CD8-positive, alpha-beta memory T cell (primary cell): ENCODE measurements around the gene SLC26A4. TPM values are rescaled to one million over a fixed set of nuclear protein-coding genes. Genes with fewer than 3 reads are reported as not detected.
A peak's percentile ranks its signal among the peaks of the same experiment; 100 is the strongest.

ENCODE experiments used
- CTCF ChIA-PET: fragments of 350-600 bp; sonication (Branson Sonifier 250); formaldehyde crosslinking; loops from one replicate; lab custom pipeline; 2021; ENCODE audit warnings: antibody characterized with exemption; lab: Charles Lee
- POLR2A ChIA-PET: fragments of 350-600 bp; sonication (Branson Sonifier 250); formaldehyde crosslinking; loops from one replicate; lab custom pipeline; 2021; ENCODE audit warnings: antibody characterized with exemption; lab: Charles Lee
- DNase-seq, 5 donors: peaks; one replicate each; pipeline versions ENCODE4 v3.0.0 to v3.0.0-alpha.2; 2020 to 2022; ENCODE audit warnings: mixed read lengths in 1 of 5
- H3K27ac ChIP-seq: one replicate; pipeline ENCODE4 v1.7.0; 2013; ENCODE audit warnings: low read depth, mild to moderate bottlenecking, low read length, moderate library complexity
- H3K27me3 ChIP-seq: 2 replicates; pipeline ENCODE4 v1.7.0; 2013; ENCODE audit warnings: low read length, mild to moderate bottlenecking; ENCODE audit not compliant: insufficient read depth, poor library complexity, severe bottlenecking
- H3K36me3 ChIP-seq: 2 replicates; pipeline ENCODE4 v1.7.0; 2013; ENCODE audit warnings: mild to moderate bottlenecking, low read length, moderate library complexity; ENCODE audit not compliant: insufficient read depth
- H3K4me1 ChIP-seq: 2 replicates; pipeline ENCODE4 v1.7.0; 2013; ENCODE audit warnings: mild to moderate bottlenecking, low read length, moderate library complexity; ENCODE audit not compliant: insufficient read depth
- H3K4me3 ChIP-seq: 2 replicates; pipeline ENCODE4 v1.7.0; 2013; ENCODE audit warnings: mild to moderate bottlenecking, low read length
- H3K9me3 ChIP-seq: 2 replicates; pipeline ENCODE4 v1.7.0; 2013; ENCODE audit warnings: mild to moderate bottlenecking, low read length
- H3K27ac Mint-ChIP-seq, 8 donors: one replicate each; pipeline ENCODE4 v1.8.0; 2020 to 2021; ENCODE audit warnings: mixed read lengths in 8 of 8, mild to moderate bottlenecking in 6 of 8, inconsistent platforms in 3 of 8, moderate library complexity in 3 of 8
- H3K27me3 Mint-ChIP-seq, 2 donors: one replicate each; pipeline ENCODE4 v1.8.0; 2020 to 2021; ENCODE audit warnings: mixed read lengths in 2 of 2, mild to moderate bottlenecking in 1 of 2, moderate library complexity in 1 of 2
- H3K36me3 Mint-ChIP-seq, 3 donors: one replicate each; pipeline ENCODE4 v1.8.0; 2020 to 2021; ENCODE audit warnings: mixed read lengths in 3 of 3, inconsistent platforms in 1 of 3, mild to moderate bottlenecking in 1 of 3
- H3K4me1 Mint-ChIP-seq, 3 donors: one replicate each; pipeline ENCODE4 v1.8.0; 2020 to 2021; ENCODE audit warnings: mixed read lengths in 3 of 3, inconsistent platforms in 1 of 3, mild to moderate bottlenecking in 1 of 3
- H3K4me3 Mint-ChIP-seq, 7 donors: one replicate each; pipeline ENCODE4 v1.8.0; 2020 to 2021; ENCODE audit warnings: mixed read lengths in 7 of 7, mild to moderate bottlenecking in 6 of 7, moderate library complexity in 4 of 7, inconsistent platforms in 2 of 7
- H3K9me3 Mint-ChIP-seq, 5 donors: one replicate each; pipeline ENCODE4 v1.8.0; 2020 to 2022; ENCODE audit warnings: mixed read lengths in 5 of 5, mild to moderate bottlenecking in 3 of 5, moderate library complexity in 2 of 5, inconsistent platforms in 1 of 5
- polyA plus RNA-seq: library from polyadenylated mRNA; unstranded; fragments of 300-500 nt; fragmentation: Illumina TruSeq; gene quantifications from one replicate; pipeline ENCODE4 v1.2.3, GENCODE V29; 2021
- total RNA-seq, 2 experiments: library from RNA; stranded (reverse); gene quantifications; one replicate each; pipeline ENCODE4 v1.2.3, GENCODE V29; 2021

Gene SLC26A4
- total and polyA plus RNA-seq, 3 experiments from 2014 or later = 0.78 to 2.1 TPM; not detected in 1

DNA sequence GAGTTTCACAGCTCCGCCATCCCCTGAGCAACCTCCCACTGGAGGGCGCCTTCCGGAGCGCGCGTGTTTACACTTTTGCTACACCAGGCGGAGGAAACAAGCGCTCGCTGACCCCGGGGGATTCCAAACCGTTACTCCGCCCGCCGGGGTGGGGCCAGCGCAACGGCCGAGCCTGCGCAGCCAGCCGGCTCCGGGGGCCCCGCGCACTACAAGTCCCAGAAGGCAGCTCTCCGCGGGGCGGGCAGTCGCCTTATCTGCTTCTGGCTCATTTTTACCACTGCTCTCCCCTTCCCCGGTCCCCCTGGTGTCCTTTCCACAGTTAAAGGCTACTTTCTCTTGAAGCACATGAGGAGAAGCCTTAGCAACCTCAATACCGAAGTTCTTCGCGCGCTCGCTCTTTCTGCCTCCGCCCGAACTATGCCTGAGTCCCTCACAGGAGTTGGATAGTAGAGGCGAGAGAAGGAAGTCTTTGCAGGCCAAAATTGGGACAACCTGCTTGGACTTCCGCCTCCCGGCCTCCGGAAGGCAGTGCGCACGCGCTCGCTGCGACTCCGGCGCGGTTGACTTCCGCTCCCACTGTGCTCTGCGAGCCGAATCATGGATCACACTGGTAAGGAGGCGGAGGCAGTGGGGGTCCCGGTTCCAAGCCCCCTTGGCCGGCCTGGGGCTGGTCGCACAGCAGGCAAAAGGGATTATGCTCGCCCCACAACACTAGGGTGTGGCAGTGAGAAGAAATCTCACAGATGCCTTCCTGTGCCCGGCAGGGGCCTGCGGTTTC is 83.1 kb downstream of the SLC26A4 start, which contains the start of gene CBLL1:
TSS of gene CBLL1 (plus strand) at position 576 of the 778 bp plus-strand sequence. CDS start at position 598, 22 bp downstream.
- H3K9me3 ChIP-seq = no peaks in the 10 kb centered on the region
- Mint-ChIP-seq H3K27me3 (no peaks in the 10 kb centered on the region), H3K36me3 (peaks cover 0 to 26% (median 4%) of the 10 kb centered on the region in 3 donors), H3K4me3 (peak within 1 kb of the TSS; percentile 93 to 99 (median 97)), H3K9me3 (no peaks in the 10 kb centered on the region), H3K4me1 (peaks cover 50 to 59% (median 55%) of the 10 kb centered on the region in 3 donors), H3K27ac (peak within 1 kb of the TSS; percentile 94 to 100 (median 100))
- H3K4me1 ChIP-seq = peaks cover 47% of the 10 kb centered on the region
- ChIA-PET CTCF (interaction anchor here (0.8 to 10.5 kb wide), 29 partner anchors 9 to 594 kb away, joined by 3 to 227 read pairs (median 4); partner anchors contain the start of genes COG5, DLD and DUS4L), POLR2A (interaction anchor here (0.5 to 3.0 kb wide), 14 partner anchors 8 to 1459 kb away, joined by 3 to 38 read pairs (median 6); partner anchors contain the start of genes COG5, DLD, DUS4L and HBP1)
- peak; percentile 96 to 98 (median 97) for DNase-seq
- no peaks in the 10 kb centered on the region for H3K36me3 ChIP-seq
- no peaks in the 10 kb centered on the region for H3K27me3 ChIP-seq
- H3K27ac ChIP-seq = peak within 1 kb of the TSS; percentile 98
- peak within 1 kb of the TSS; percentile 97 for H3K4me3 ChIP-seq

DNA sequence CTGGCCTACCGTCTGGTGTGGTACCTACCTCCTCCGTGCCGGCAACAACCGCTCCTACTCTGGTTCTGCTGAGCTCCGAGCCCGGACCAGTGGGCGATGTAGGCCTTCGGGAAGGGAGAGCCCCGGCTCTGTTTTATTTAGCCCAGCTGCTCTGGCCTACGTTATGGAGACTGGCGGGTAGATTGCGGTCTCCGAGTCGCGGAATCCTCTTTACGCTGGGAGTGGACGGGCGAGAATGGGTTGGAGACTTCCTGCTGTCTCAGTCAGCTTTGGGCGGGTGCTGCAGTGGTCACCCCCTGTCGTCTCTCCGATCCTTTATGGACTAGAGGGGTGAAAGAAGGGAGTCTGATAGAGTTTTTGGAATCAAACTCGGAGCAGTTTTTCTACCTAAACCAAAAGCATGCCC is 83.7 kb downstream of the SLC26A4 start:
- Mint-ChIP-seq H3K9me3 (no peaks in the 10 kb centered on the region), H3K36me3 (peaks cover 0 to 31% (median 4%) of the 10 kb centered on the region in 3 donors), H3K27ac (peak overlapping the region; percentile 94 to 100 (median 100)), H3K27me3 (no peaks in the 10 kb centered on the region), H3K4me1 (peaks cover 53 to 63% (median 59%) of the 10 kb centered on the region in 3 donors), H3K4me3 (peak overlapping the region; percentile 93 to 99 (median 97))
- ChIA-PET POLR2A (interaction anchor here (0.5 to 3.0 kb wide), 6 partner anchors 8 to 575 kb away, joined by 3 to 38 read pairs (median 6); partner anchors contain the start of gene HBP1), CTCF (interaction anchor here (1.1 to 10.5 kb wide), 7 partner anchors 16 to 575 kb away, joined by 3 to 227 read pairs (median 33); partner anchors contain the start of gene DLD)
- peaks cover 49% of the 10 kb centered on the region for H3K4me1 ChIP-seq
- H3K4me3 ChIP-seq = peak overlapping the region; percentile 97
- no peaks in the 10 kb centered on the region for H3K9me3 ChIP-seq
- no peak for DNase-seq
- H3K27ac ChIP-seq = peak overlapping the region; percentile 98
- no peaks in the 10 kb centered on the region for H3K27me3 ChIP-seq
- H3K36me3 ChIP-seq = no peaks in the 10 kb centered on the region

DNA sequence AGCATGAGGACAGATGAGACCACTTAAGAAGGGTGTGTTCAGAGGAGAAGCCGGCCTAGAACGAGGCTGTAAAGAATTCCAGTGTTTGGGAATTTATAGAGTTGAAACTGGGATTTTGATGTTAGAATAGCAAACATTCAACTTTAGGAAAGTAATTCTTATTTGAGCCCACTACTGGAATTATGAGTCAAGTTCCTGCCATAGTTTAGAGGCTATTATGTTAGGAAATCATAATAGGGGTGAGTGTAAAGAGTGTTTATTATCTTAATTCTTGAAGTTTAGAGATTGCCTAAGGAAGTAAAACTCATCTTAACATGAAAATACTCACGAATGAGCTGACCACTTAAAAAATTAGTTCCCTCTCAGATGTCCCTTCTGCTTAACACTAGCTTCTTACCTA is 85.4 kb downstream of the SLC26A4 start:
- ChIA-PET CTCF (interaction anchor here (1.4 to 10.5 kb wide), 2 partner anchors 131 to 143 kb away, joined by 3 to 227 read pairs; no protein-coding TSS in a partner anchor), POLR2A (interaction anchor here (1.2 kb wide), 1 partner anchor 129 kb away, joined by 5 read pairs; no protein-coding TSS in a partner anchor)
- no peaks in the 10 kb centered on the region for H3K9me3 Mint-ChIP-seq
- no peaks in the 10 kb centered on the region for H3K27me3 Mint-ChIP-seq
- Histone ChIP-seq H3K9me3 (no peaks in the 10 kb centered on the region), H3K36me3 (peaks cover 11% of the 10 kb centered on the region), H3K4me3 (peak overlapping the region; percentile 10), H3K27me3 (no peaks in the 10 kb centered on the region), H3K4me1 (peaks cover 49% of the 10 kb centered on the region), H3K27ac (no peak overlapping the region)
- H3K4me3 Mint-ChIP-seq = peak overlapping the region; percentile 93 to 99 (median 97)
- H3K4me1 Mint-ChIP-seq = peaks cover 57 to 72% (median 67%) of the 10 kb centered on the region in 3 donors
- DNase-seq = no peak
- peak overlapping the region in 7 of 8 donors; percentile 31 to 100 (median 81) for H3K27ac Mint-ChIP-seq
- peaks cover 6 to 41% (median 10%) of the 10 kb centered on the region in 3 donors for H3K36me3 Mint-ChIP-seq

DNA sequence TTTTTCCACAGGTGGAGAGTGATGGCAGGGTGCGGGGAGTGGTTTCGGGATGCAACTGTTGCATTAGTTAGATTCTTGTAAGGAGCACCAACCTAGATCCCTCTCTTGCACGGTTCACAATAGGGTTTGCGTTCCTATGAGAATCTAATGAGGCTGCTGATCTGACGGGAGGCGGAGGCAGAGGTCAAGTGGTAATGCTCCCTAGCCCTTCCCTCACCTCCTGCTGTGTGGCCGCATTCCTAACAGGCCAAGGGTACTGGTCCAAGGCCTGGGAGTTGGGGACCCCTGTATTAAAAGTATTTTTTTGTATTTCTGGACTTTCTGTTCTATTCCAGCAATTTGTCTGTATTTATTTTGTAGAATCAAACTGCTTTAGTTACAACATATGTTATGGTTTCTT is 90.5 kb downstream of the SLC26A4 start:
- peaks cover 42 to 73% (median 53%) of the 10 kb centered on the region in 3 donors for H3K4me1 Mint-ChIP-seq
- ChIA-PET POLR2A (no interaction called here), CTCF (no interaction called here)
- Histone ChIP-seq H3K9me3 (no peaks in the 10 kb centered on the region), H3K27me3 (no peaks in the 10 kb centered on the region), H3K36me3 (peaks cover 25% of the 10 kb centered on the region), H3K27ac (no peak overlapping the region), H3K4me3 (no peak overlapping the region), H3K4me1 (peaks cover 20% of the 10 kb centered on the region)
- H3K4me3 Mint-ChIP-seq = no peak overlapping the region
- no peaks in the 10 kb centered on the region for H3K27me3 Mint-ChIP-seq
- peaks cover 6 to 59% (median 24%) of the 10 kb centered on the region in 3 donors for H3K36me3 Mint-ChIP-seq
- no peak for DNase-seq
- peak overlapping the region in 3 of 8 donors; percentile 15 to 43 (median 42) for H3K27ac Mint-ChIP-seq
- H3K9me3 Mint-ChIP-seq = no peaks in the 10 kb centered on the region

DNA sequence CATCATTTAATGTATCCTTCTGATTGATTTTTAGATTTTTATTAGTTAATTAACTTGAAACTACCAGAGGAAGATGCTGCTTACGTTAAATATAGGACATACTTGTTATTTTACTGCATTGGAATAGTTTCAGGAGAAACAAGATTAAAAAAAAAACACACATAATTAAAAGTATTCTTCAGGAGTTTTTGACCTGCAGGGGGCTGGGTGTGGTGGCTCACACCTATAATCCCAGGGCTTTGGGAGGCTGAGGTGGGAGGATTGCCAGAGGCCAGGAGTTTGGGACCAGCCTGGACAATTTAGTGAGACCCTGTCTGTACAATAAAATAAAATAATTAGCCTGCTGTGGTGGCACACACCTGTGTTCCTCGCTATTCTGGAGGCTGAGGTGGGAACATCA is 94.0 kb downstream of the SLC26A4 start:
- H3K9me3 Mint-ChIP-seq = no peaks in the 10 kb centered on the region
- Histone ChIP-seq H3K9me3 (no peaks in the 10 kb centered on the region), H3K4me1 (no peaks in the 10 kb centered on the region), H3K4me3 (no peak overlapping the region), H3K36me3 (peaks cover 46% of the 10 kb centered on the region), H3K27ac (no peak overlapping the region), H3K27me3 (no peaks in the 10 kb centered on the region)
- no peak for DNase-seq
- peaks cover 15 to 78% (median 41%) of the 10 kb centered on the region in 3 donors for H3K36me3 Mint-ChIP-seq
- CTCF ChIA-PET = no interaction called here
- H3K4me1 Mint-ChIP-seq = peaks cover 25 to 60% (median 28%) of the 10 kb centered on the region in 3 donors
- H3K27ac Mint-ChIP-seq = peak overlapping the region in 3 of 8 donors; percentile 24 to 61 (median 61)
- no peaks in the 10 kb centered on the region for H3K27me3 Mint-ChIP-seq
- no peak overlapping the region for H3K4me3 Mint-ChIP-seq
- POLR2A ChIA-PET = no interaction called here

DNA sequence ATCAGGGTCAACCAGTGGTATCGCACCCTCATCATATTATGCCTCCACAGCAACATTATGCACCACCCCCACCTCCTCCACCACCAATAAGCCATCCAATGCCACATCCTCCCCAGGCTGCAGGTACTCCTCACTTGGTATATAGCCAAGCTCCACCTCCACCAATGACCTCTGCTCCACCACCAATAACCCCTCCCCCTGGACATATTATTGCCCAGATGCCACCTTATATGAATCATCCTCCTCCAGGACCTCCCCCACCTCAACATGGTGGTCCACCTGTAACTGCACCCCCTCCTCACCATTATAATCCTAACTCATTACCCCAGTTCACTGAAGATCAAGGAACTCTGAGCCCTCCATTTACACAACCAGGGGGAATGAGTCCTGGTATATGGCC is 98.0 kb downstream of the SLC26A4 start:
- H3K9me3 Mint-ChIP-seq = no peaks in the 10 kb centered on the region
- no peaks in the 10 kb centered on the region for H3K4me1 ChIP-seq
- H3K27me3 ChIP-seq = no peaks in the 10 kb centered on the region
- ChIA-PET CTCF (interaction anchor here (2.0 kb wide), 1 partner anchor 116 kb away, joined by 5 read pairs; no protein-coding TSS in a partner anchor), POLR2A (no interaction called here)
- peaks cover 11 to 31% (median 14%) of the 10 kb centered on the region in 3 donors for H3K4me1 Mint-ChIP-seq
- H3K4me3 Mint-ChIP-seq = no peak overlapping the region
- peaks cover 30% of the 10 kb centered on the region for H3K36me3 ChIP-seq
- peak overlapping the region in 6 of 8 donors; percentile 0 to 73 (median 31) for H3K27ac Mint-ChIP-seq
- H3K27me3 Mint-ChIP-seq = no peaks in the 10 kb centered on the region
- no peak overlapping the region for H3K27ac ChIP-seq
- DNase-seq = no peak
- no peaks in the 10 kb centered on the region for H3K9me3 ChIP-seq
- peaks cover 9 to 69% (median 33%) of the 10 kb centered on the region in 3 donors for H3K36me3 Mint-ChIP-seq
- no peak overlapping the region for H3K4me3 ChIP-seq

DNA sequence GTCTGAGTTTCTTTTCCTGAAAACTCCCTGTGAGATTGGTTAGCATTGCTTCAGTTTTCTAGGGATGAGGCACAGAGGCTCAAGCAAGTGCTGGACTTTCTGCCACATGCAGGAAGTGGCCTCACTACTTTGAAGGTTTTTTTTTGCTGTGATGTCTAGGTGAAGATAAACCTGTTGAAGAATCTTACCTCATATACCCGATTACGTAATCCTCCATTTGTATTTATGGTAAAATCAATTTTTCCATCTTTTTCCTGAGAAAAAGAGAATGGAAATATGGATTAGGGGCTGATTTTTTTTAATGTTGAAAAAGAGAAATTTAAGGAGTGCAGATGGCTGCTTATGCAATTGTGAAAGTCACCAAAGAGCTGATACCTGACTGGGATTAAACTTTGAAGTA is 106.8 kb downstream of the SLC26A4 start:
- H3K4me1 Mint-ChIP-seq = peaks cover 5 to 26% (median 26%) of the 10 kb centered on the region in 3 donors
- no peaks in the 10 kb centered on the region for H3K9me3 ChIP-seq
- no peaks in the 10 kb centered on the region for H3K9me3 Mint-ChIP-seq
- H3K27me3 Mint-ChIP-seq = peaks cover 0 to 1% of the 10 kb centered on the region in 2 donors
- H3K27me3 ChIP-seq = no peaks in the 10 kb centered on the region
- DNase-seq = no peak
- H3K4me3 Mint-ChIP-seq = no peak overlapping the region
- CTCF ChIA-PET = no interaction called here
- peaks cover 0 to 6% (median 0%) of the 10 kb centered on the region in 3 donors for H3K36me3 Mint-ChIP-seq
- H3K27ac Mint-ChIP-seq = no peak overlapping the region
- H3K4me1 ChIP-seq = no peaks in the 10 kb centered on the region
- H3K36me3 ChIP-seq = no peaks in the 10 kb centered on the region
- POLR2A ChIA-PET = no interaction called here
- no peak overlapping the region for H3K27ac ChIP-seq
- H3K4me3 ChIP-seq = no peak overlapping the region
